A549 treated with AZD9567 at 1 μM for 4 hours (cell line): ENCODE results near the gene MAP7D2. TPM values are rescaled to one million over a fixed set of nuclear protein-coding genes. Genes with fewer than 3 reads are reported as not detected.

Experiments used
- total RNA-seq: library from RNA; stranded (reverse); fragments of 200-300 nt; extraction: Qiagen RNA extraction; gene quantifications from 5 replicates; pipeline ENCODE4 v1.2.3, GENCODE V29; 2022; ENCODE audit not compliant: insufficient read depth

MAP7D2 gene
- total RNA-seq = 5.4 to 9.4 TPM (median 5.6 TPM) in 5 replicates

GRCh38 chrX:20116577-20117240 is at the start of gene MAP7D2:
MAP7D2 (minus strand) TSS chrX:20116907; CDS start chrX:20116879, 28 bp downstream.

DNA sequence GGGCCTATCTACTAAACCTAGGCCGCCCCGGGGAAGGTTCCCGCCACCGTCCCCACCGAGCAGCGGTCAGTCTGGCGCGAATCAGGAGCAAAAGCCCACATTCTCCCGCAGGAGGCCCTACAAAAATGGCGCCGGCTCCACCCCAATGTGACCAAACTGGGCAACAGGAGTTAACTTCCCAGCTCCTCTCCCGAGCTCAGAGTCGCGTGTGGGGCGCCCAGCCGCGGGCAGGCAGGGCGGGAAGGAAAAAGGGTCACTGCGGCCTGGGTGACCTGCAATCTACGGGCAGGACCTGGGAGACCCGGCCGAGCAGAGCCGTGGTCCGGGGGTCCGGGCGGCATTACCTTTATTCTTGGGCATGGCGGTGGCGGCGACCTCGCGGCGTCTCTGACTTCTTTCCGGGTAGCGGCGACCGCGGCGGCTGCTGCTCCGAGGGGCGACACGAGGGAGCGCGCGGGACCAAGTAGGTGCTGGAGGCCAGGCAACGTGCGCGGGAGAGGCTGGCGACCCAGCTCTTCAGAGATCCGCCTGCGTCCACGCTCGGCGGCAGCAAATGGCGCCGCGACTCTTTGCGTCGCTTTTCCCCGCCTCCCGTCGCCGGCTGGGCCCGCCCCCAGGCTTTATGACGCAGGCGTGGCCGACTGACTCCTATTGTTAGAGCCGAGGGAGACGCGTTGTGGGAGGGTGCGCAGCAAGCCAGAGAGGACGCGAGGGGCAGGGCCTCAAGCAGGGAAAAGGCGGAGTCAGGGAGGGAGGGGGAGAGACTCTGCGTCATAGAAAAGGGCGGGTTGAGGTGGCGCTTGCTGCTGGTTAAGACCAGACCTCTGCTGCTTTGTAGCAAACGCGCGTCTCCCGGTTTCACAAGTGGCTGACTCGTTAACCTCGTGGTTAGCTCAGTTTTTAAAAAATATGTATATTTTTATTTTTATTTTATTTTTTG is 24.8 kb upstream of the MAP7D2 start, which contains the start of gene EIF1AX:
EIF1AX (minus strand) TSS at position 558 of the 940 bp plus-strand sequence; CDS start at position 360, 198 bp downstream.

DNA sequence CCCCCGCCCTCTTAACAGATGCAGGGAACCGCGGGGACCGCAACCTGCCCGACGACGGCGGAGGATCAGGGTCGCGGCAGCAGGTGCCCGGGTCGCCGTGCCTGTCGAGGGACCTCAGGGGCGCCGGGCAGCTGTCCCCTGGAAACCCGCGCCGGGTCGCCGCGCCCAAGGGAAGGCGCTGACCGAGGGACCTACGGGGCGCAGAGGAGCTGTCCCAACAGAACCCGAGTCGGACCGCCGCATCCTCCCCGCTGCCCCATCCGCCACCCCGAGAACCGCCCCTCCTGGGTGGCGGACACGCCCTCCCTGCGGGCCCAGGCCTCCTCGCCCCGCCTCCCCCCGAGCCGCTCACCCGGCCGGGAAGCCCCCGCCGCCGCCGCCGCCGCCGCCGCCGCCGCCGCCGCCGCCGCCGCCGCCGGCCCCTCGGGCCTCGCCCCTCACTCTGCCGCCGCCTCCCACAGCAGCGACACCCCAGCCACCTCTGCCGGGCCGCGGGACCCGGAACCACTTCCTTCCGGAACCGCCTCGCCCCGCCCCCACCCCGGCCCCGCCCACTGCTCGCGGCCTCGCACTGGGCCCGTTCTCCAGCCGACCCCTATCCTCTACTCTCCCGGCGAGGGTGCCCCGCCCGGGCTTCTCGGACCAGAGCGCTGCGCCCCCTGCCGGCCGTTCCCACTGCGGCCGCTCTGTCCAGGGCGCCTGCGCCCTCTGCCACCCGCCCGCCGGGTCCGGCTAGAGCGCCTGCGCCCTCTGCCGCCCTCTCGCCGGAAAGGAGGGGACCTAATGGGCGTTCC is 126.0 kb downstream of the MAP7D2 start, which contains the start of gene BCLAF3:
BCLAF3 (minus strand) TSS at position 506 of the 794 bp plus-strand sequence. CDS start 20,797 bp downstream, outside the sequence.

Other genes with a start within 250 kb of the MAP7D2 start
- 55.8 to 65.5 TPM (median 58.4 TPM) in 5 replicates for gene SH3KBP1, start 229.3 kb downstream of the MAP7D2 start, total RNA-seq
- gene BCLAF3, start 125.8 kb downstream of the MAP7D2 start, total RNA-seq = 2.3 to 4.2 TPM (median 4.1 TPM) in 5 replicates
- 93.0 to 157 TPM (median 116 TPM) in 5 replicates for gene EIF1AX, start 24.9 kb upstream of the MAP7D2 start, total RNA-seq
- 37.7 to 48.3 TPM (median 44.1 TPM) in 5 replicates for gene RPS6KA3, start 150.0 kb upstream of the MAP7D2 start, total RNA-seq